GM19099 (cell line): ENCODE measurements around the gene LAMB1.

Experiments
- POLR2A ChIP-seq: IDR thresholded peaks from 3 replicates; pipeline ENCODE4 v1.6.1; 2011; ENCODE audit warnings: low read depth; ENCODE audit not compliant: insufficient read length; ENCODE audit errors: extremely low read depth

The LAMB1 gene

GRCh38 chr7:108002726-108003598 lies at the start of gene LAMB1:
Gene LAMB1 (minus strand): TSS chr7:108003161. CDS start chr7:108002885, 276 bp downstream.
- no peak for TF ChIP-seq POLR2A

DNA sequence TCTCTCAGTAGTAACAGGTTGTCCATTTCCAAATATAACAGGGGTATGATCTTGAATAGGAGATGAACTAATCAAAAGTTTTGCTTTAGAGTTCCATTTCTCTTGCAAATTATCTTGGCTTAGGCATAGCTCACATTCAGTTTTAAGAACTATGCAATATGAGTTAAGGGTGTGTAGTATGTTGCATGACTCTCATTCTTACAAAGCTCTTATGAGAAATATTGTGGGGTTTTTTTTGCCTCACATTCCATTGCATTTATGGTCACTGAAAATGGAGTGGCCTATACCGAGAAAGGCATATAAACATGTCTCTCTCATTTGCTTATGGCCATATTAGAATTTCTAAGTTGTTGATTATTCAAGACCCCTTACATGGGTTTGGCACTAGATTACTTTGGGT lies 48.5 kb upstream of the LAMB1 start:
- no peak for TF ChIP-seq POLR2A

DNA sequence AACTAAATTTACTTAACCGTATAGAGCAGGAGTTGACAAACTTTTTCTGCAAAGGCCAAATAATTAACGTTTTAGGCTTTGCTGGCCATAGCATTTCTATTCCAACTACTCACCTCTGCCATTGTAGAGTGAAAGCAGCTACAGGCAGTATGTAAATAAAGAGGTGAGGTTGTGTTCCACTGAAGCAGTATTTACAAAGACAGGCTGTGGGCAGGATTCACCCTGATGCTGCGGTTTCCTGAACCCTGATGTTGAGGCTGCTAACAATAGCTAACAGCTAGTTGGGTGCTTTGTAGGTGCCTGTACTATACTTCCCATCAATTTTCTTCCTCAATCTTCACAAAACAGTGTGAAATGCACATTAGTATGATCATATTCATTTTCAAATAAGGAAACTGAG lies 47.0 kb upstream of the LAMB1 start:
- TF ChIP-seq POLR2A, result no peak

GRCh38 chr7:108048422-108048821 lies 45.5 kb upstream of the LAMB1 start:
- no peak for TF ChIP-seq POLR2A

GRCh38 chr7:108046952-108047506 lies 44.1 kb upstream of the LAMB1 start:
- TF ChIP-seq POLR2A, result no peak

- no peak for TF ChIP-seq POLR2A
Measured at GRCh38 chr7:108045669-108046068, 42.7 kb upstream of the LAMB1 start.

GRCh38 chr7:108045154-108045553 lies 42.2 kb upstream of the LAMB1 start:
- no peak for TF ChIP-seq POLR2A

DNA sequence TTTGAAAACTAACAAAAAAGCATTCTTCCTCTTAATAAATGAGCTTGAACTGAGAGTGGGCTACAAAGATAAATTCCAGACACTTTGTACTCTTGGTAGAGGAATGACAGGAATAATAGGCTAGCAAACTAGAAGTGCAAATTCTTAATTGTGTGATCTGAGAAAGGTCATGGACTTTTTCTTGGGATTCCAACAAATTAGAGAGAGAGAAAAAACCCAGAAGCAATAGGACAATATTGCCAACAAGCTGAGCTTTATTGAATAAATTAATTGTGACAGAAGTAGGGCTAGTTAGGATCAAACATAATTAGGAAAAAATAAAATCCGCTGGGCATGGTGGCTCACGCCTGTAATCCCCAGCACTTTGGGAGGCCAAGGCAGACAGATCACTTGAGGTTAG lies 41.4 kb upstream of the LAMB1 start:
- TF ChIP-seq POLR2A, result no peak

DNA sequence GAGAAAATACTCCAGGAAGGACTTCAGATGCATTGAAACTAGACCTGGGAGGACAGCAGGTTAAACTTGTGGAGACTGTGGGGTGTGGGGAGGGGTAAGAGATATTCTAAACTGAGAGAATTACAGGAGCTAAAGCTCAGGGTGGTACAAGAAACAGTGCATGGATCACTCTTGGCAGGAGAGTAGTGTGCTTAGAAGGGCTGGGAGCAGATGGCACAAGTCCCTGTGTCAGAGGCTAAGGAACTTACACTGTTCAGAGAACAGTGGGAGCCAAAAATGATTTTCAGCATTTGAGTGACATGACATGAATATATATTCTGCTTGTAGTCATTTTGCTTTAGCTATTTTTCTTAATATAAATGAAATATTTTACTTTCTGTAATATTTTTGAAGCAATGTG lies 36.0 kb upstream of the LAMB1 start:
- TF ChIP-seq POLR2A, result no peak

DNA sequence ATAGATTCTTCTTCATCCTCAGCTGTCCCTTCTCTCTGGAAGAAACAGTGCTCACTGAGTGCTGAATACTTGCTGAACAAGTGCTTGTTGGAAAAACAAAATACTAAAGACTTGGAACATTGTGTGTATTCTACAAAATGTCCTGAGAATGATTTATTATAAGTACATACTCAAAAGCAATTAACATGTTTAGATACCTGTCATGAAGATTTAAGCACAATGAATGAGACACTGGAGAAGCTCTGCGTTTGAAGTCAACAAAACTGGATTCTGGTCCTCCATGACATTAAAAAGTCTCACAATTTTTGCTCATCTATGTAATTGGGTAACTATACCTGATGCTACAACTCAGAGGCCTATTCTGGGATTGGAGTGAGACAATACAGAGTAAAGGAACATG lies 34.8 kb upstream of the LAMB1 start:
- TF ChIP-seq POLR2A, result no peak

DNA sequence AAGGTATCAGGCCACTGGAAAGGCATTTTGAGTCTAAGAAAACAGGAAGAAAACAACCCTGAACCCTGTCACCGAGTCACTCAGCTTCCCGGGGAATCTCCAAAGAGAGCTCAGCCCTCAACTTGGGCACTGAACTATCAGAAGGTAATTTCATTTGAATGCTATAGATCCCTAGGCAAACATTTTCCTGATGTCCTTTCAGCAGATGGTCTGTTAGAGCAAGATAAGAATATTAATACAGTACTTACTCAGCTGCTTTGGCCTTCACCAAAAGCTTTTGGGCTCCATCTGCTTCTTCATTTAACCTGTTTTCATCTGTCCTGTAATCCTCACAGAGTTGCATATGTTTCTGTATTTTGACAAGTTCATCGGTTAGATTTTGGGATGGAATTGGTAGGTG lies 34.2 kb upstream of the LAMB1 start:
- TF ChIP-seq POLR2A, result no peak

- TF ChIP-seq POLR2A, result no peak
Measured at GRCh38 chr7:108034586-108034985, 31.6 kb upstream of the LAMB1 start.

DNA sequence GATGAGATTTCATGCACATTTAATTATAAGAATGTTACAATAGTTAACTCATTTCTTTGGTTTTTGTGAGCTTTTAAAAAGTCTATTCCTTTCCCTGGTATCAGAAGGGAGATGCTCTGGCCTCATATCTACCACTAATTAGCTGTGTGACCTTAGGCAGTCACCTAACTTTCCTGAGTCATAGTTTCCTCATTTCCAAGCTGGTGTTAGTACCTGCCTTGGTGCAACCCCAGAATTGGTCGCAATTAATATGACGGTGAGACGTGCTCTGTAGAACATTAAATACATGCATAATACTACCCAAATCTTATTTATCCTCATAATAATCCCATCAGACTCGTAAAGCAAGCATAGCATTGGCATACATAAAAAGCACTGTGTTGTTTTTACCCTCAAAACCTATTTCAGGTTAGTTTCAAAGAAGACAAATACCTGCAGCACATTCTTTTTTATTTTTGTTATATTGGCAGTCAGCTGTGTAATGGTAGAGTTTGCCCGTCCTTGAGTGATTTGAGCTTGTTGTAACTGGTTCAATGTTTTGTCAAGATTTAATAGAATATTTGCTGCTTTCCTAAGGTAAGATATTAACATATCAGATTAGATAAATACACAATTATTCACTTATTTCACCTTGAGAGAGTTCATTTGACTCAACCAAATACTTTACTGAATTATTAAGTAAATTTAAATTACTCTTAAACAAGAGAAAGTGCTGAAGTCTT lies 31.0 kb upstream of the LAMB1 start:
- TF ChIP-seq POLR2A, result no peak

GRCh38 chr7:108030516-108030915 lies 27.6 kb upstream of the LAMB1 start:
- no peak for TF ChIP-seq POLR2A

- TF ChIP-seq POLR2A, result no peak
Measured at GRCh38 chr7:108029034-108029433, 26.1 kb upstream of the LAMB1 start.

- TF ChIP-seq POLR2A, result no peak
Measured at GRCh38 chr7:108028111-108028510, 25.1 kb upstream of the LAMB1 start.
